WTC11 (cell line): ENCODE data around the gene GATB. TPM values are rescaled to one million over a fixed set of nuclear protein-coding genes. Genes with fewer than 3 reads are reported as not detected.

ENCODE experiments used
- ATAC-seq: fragments of 200-7000 bp; cut with Tn5 transposase; 2 replicates; pipeline ENCODE4 v1.10.0; 2021; ENCODE audit warnings: mild to moderate bottlenecking, moderate library complexity
- CTCF ChIA-PET: fragments of 300-600 bp; sonication (Branson Sonifier 250); formaldehyde crosslinking; loops from one replicate; lab custom pipeline; 2021; ENCODE audit warnings: antibody characterized with exemption; lab: Charles Lee
- POLR2A ChIA-PET: fragments of 350-600 bp; sonication (Branson Sonifier 250); formaldehyde crosslinking; loops from one replicate; lab custom pipeline; 2021; ENCODE audit warnings: antibody characterized with exemption; lab: Charles Lee
- DNase-seq: peaks from one replicate; pipeline ENCODE4 v3.0.0; 2021; ENCODE audit warnings: low spot score
- H3K27ac Mint-ChIP-seq: 2 replicates; pipeline ENCODE4 v1.8.0; 2021; ENCODE audit warnings: mixed read lengths
- H3K27me3 Mint-ChIP-seq: 2 replicates; pipeline ENCODE4 v1.8.0; 2021; ENCODE audit warnings: low read depth, mild to moderate bottlenecking, moderate library complexity, mixed read lengths
- H3K36me3 Mint-ChIP-seq: 2 replicates; pipeline ENCODE4 v1.8.0; 2021; ENCODE audit warnings: mixed read lengths
- H3K4me1 Mint-ChIP-seq: 2 replicates; pipeline ENCODE4 v1.8.0; 2022; ENCODE audit warnings: mixed read lengths
- H3K4me3 Mint-ChIP-seq: 2 replicates; pipeline ENCODE4 v1.8.0; 2021; ENCODE audit warnings: mild to moderate bottlenecking, moderate library complexity, mixed read lengths
- H3K9me3 Mint-ChIP-seq: 2 replicates; pipeline ENCODE4 v1.8.0; 2021; ENCODE audit warnings: mixed read lengths
- ATF1 ChIP-seq: sonication (generic); formaldehyde crosslinking; IDR thresholded peaks from 2 replicates; pipeline ENCODE4 v1.8.1; 2023; ENCODE audit warnings: mild to moderate bottlenecking, moderate library complexity, missing genetic modification reagents
- ATF3 ChIP-seq: sonication (generic); formaldehyde crosslinking; conservative IDR thresholded peaks from 2 replicates; pipeline ENCODE4 v1.8.1; 2022; ENCODE audit warnings: mild to moderate bottlenecking, missing genetic modification reagents
- E2F4 ChIP-seq: sonication (generic); formaldehyde crosslinking; IDR thresholded peaks from 2 replicates; pipeline ENCODE4 v1.8.1; 2022; ENCODE audit warnings: low read depth, mild to moderate bottlenecking, moderate library complexity, missing genetic modification reagents, borderline replicate concordance
- FOXP4 ChIP-seq: sonication (generic); formaldehyde crosslinking; IDR thresholded peaks from 2 replicates; pipeline ENCODE4 v1.8.0; 2022; ENCODE audit warnings: mild to moderate bottlenecking, missing genetic modification reagents
- HMGXB4 ChIP-seq: sonication (generic); formaldehyde crosslinking; IDR thresholded peaks from 2 replicates; pipeline ENCODE4 v1.8.1; 2023; ENCODE audit warnings: mild to moderate bottlenecking, moderate library complexity, missing genetic modification reagents
- IRF1 ChIP-seq: sonication (generic); formaldehyde crosslinking; IDR thresholded peaks from 2 replicates; pipeline ENCODE4 v1.8.0; 2023; ENCODE audit warnings: missing genetic modification reagents
- JUN ChIP-seq: sonication (generic); formaldehyde crosslinking; IDR thresholded peaks from 2 replicates; pipeline ENCODE4 v1.8.0; 2023; ENCODE audit warnings: mild to moderate bottlenecking, missing genetic modification reagents
- SMAD3 ChIP-seq: sonication (generic); formaldehyde crosslinking; IDR thresholded peaks from 2 replicates; pipeline ENCODE4 v1.8.0; 2022; ENCODE audit warnings: missing genetic modification reagents, mild to moderate bottlenecking, borderline replicate concordance
- SP1 ChIP-seq: sonication (generic); formaldehyde crosslinking; conservative IDR thresholded peaks from 2 replicates; pipeline ENCODE4 v1.8.1; 2022; ENCODE audit warnings: missing genetic modification reagents
- ZBTB21 ChIP-seq: sonication (generic); formaldehyde crosslinking; IDR thresholded peaks from 2 replicates; pipeline ENCODE4 v1.8.1; 2023; ENCODE audit warnings: mild to moderate bottlenecking, missing genetic modification reagents, borderline replicate concordance
- ZNF138 ChIP-seq: sonication (generic); formaldehyde crosslinking; conservative IDR thresholded peaks from 2 replicates; pipeline ENCODE4 v1.8.1; 2022; ENCODE audit warnings: mild to moderate bottlenecking, moderate library complexity, missing genetic modification reagents
- ZNF317 ChIP-seq: sonication (generic); formaldehyde crosslinking; IDR thresholded peaks from 2 replicates; pipeline ENCODE4 v1.8.1; 2023; ENCODE audit warnings: low read depth, mild to moderate bottlenecking, moderate library complexity, missing genetic modification reagents, borderline replicate concordance
- ZNF416 ChIP-seq: fragments of 250-450 bp; sonication (Bioruptor Pico); IDR thresholded peaks from 2 replicates; pipeline ENCODE4 v1.9.0; 2021; ENCODE audit warnings: mild to moderate bottlenecking, inconsistent platforms
- total RNA-seq: library from RNA; stranded (reverse); gene quantifications from 3 replicates; pipeline ENCODE4 v1.2.3, GENCODE V29; 2021
- TF ChIP-seq, protein P1 (sequence below): sonication (generic); formaldehyde crosslinking; IDR thresholded peaks from 2 replicates; pipeline ENCODE4 v1.8.1; 2022; ENCODE audit warnings: mild to moderate bottlenecking, missing genetic modification reagents, moderate library complexity, borderline replicate concordance
- TF ChIP-seq, protein P2 (sequence below): sonication (generic); formaldehyde crosslinking; IDR thresholded peaks from 2 replicates; pipeline ENCODE4 v1.8.0; 2022; ENCODE audit warnings: mild to moderate bottlenecking, missing genetic modification reagents
- TF ChIP-seq, protein P3 (sequence below): fragments of 250-450 bp; sonication (Bioruptor Pico); IDR thresholded peaks from 2 replicates; pipeline ENCODE4 v1.9.0; 2021; ENCODE audit warnings: moderate library complexity, mild to moderate bottlenecking, inconsistent platforms, borderline replicate concordance
- TF ChIP-seq, protein P4 (sequence below): fragments of 250-450 bp; sonication (Bioruptor Pico); IDR thresholded peaks from 2 replicates; pipeline ENCODE4 v1.9.0; 2021; ENCODE audit warnings: mild to moderate bottlenecking
- TF ChIP-seq, protein P5 (sequence below): fragments of 250-450 bp; sonication (Bioruptor Pico); IDR thresholded peaks from 2 replicates; pipeline ENCODE4 v1.8.0; 2021; ENCODE audit warnings: mild to moderate bottlenecking

The GATB gene
- total RNA-seq, 1 experiment from 2014 or later, result 22.7 TPM

DNA sequence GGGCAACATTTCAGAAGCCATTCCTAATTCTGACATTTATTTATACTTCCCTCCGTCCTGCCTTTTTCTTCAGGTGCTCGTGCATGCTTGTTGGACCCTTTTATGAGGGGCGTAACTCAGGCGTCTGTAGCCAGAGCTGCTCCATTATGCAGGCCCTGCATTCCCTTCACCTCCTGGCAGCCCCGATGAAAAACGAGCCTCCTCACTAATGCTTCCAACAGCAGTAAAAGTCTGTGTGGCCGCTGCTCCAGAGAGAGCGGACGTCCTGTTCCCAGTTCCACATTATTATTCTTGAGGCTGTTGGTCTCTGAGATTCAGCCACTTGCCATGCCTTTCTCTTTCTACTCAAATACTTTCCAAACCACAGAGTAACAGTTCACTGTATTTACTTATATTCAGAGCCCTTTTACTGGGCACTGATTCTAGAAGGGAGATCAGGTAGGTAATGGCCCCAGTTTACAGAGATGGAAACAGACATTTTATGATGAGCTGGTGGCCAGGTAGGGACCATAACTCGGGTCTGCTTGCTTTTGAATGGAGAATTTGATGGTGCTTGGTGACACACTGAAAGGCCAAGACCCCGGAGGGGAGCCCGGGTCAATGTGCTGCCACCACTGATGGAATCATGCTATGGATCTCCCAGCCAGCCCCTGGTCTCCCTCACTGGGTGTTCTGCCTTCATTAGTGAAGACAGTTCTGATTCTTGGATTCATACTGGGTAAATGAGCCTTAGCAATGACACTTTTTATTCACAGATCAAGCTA lies 101.0 kb downstream of the GATB start:
- Mint-ChIP-seq H3K4me1 (no peaks in the 10 kb centered on the region), H3K4me3 (no peak overlapping the region), H3K36me3 (peaks cover 47% of the 10 kb centered on the region), H3K9me3 (no peaks in the 10 kb centered on the region)
- no peak for DNase-seq
- POLR2A ChIA-PET, result no interaction called here
- no peak for ATAC-seq
- TF ChIP-seq ZNF138 (CRISPR knock-in tag) (no peak), ATF1 (CRISPR knock-in tag) (no peak), HMGXB4 (CRISPR knock-in tag) (no peak), ATF3 (CRISPR knock-in tag) (no peak), ZNF317 (CRISPR knock-in tag) (no peak), SP1 (no peak), ZBTB21 (CRISPR knock-in tag) (no peak), IRF1 (CRISPR knock-in tag) (no peak), SMAD3 (no peak), FOXP4 (CRISPR knock-in tag) (no peak), JUN (CRISPR knock-in tag) (no peak), ZNF416 (no peak)
- TF ChIP-seq, protein P1, sequence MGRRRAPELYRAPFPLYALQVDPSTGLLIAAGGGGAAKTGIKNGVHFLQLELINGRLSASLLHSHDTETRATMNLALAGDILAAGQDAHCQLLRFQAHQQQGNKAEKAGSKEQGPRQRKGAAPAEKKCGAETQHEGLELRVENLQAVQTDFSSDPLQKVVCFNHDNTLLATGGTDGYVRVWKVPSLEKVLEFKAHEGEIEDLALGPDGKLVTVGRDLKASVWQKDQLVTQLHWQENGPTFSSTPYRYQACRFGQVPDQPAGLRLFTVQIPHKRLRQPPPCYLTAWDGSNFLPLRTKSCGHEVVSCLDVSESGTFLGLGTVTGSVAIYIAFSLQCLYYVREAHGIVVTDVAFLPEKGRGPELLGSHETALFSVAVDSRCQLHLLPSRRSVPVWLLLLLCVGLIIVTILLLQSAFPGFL (CRISPR knock-in tag), result no peak
- TF ChIP-seq, protein P2, sequence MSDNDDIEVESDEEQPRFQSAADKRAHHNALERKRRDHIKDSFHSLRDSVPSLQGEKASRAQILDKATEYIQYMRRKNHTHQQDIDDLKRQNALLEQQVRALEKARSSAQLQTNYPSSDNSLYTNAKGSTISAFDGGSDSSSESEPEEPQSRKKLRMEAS, result no peak
- TF ChIP-seq, all 79 proteins: peak for 0
- H3K27me3 Mint-ChIP-seq, result no peaks in the 10 kb centered on the region
- H3K27ac Mint-ChIP-seq, result no peak overlapping the region
- CTCF ChIA-PET, result no interaction called here

- Mint-ChIP-seq H3K4me1 (no peaks in the 10 kb centered on the region), H3K9me3 (no peaks in the 10 kb centered on the region), H3K36me3 (peaks cover 43% of the 10 kb centered on the region), H3K27me3 (no peaks in the 10 kb centered on the region), H3K4me3 (no peak overlapping the region), H3K27ac (no peak overlapping the region)
- ATAC-seq (no peak), DNase-seq (no peak)
- ChIA-PET POLR2A (no interaction called here), CTCF (no interaction called here)
- TF ChIP-seq, protein P3, sequence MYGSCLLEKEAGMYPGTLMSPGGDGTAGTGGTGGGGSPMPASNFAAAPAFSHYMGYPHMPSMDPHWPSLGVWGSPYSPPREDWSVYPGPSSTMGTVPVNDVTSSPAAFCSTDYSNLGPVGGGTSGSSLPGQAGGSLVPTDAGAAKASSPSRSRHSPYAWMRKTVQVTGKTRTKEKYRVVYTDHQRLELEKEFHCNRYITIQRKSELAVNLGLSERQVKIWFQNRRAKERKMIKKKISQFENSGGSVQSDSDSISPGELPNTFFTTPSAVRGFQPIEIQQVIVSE (CRISPR knock-in tag), result no peak
- no peak for TF ChIP-seq ATF1 (CRISPR knock-in tag)
- TF ChIP-seq, protein P4, sequence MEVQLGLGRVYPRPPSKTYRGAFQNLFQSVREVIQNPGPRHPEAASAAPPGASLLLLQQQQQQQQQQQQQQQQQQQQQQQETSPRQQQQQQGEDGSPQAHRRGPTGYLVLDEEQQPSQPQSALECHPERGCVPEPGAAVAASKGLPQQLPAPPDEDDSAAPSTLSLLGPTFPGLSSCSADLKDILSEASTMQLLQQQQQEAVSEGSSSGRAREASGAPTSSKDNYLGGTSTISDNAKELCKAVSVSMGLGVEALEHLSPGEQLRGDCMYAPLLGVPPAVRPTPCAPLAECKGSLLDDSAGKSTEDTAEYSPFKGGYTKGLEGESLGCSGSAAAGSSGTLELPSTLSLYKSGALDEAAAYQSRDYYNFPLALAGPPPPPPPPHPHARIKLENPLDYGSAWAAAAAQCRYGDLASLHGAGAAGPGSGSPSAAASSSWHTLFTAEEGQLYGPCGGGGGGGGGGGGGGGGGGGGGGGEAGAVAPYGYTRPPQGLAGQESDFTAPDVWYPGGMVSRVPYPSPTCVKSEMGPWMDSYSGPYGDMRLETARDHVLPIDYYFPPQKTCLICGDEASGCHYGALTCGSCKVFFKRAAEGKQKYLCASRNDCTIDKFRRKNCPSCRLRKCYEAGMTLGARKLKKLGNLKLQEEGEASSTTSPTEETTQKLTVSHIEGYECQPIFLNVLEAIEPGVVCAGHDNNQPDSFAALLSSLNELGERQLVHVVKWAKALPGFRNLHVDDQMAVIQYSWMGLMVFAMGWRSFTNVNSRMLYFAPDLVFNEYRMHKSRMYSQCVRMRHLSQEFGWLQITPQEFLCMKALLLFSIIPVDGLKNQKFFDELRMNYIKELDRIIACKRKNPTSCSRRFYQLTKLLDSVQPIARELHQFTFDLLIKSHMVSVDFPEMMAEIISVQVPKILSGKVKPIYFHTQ (CRISPR knock-in tag), result no peak
- TF ChIP-seq, protein P5, sequence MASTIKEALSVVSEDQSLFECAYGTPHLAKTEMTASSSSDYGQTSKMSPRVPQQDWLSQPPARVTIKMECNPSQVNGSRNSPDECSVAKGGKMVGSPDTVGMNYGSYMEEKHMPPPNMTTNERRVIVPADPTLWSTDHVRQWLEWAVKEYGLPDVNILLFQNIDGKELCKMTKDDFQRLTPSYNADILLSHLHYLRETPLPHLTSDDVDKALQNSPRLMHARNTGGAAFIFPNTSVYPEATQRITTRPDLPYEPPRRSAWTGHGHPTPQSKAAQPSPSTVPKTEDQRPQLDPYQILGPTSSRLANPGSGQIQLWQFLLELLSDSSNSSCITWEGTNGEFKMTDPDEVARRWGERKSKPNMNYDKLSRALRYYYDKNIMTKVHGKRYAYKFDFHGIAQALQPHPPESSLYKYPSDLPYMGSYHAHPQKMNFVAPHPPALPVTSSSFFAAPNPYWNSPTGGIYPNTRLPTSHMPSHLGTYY (CRISPR knock-in tag), result no peak
- TF ChIP-seq E2F4, result no peak
Observed at GRCh38 chr4:151658959-151659600, 101.7 kb downstream of the GATB start.
